22Rv1 (cell line): ENCODE results near the gene PARP12.

Source experiments
- H3K27ac ChIP-seq: fragments of 450-650 bp; 2 replicates; pipeline ENCODE4 v1.5.1; 2017
- ZFX ChIP-seq: fragments of 450-650 bp; IDR thresholded peaks from 2 replicates; pipeline ENCODE4 v1.6.1; 2017; ENCODE audit warnings: antibody characterized with exemption, borderline replicate concordance
- TF ChIP-seq, protein P1 (sequence below): fragments of 450-650 bp; IDR thresholded peaks from 2 replicates; pipeline ENCODE4 v1.5.1; 2017; ENCODE audit warnings: mild to moderate bottlenecking

The PARP12 gene

DNA sequence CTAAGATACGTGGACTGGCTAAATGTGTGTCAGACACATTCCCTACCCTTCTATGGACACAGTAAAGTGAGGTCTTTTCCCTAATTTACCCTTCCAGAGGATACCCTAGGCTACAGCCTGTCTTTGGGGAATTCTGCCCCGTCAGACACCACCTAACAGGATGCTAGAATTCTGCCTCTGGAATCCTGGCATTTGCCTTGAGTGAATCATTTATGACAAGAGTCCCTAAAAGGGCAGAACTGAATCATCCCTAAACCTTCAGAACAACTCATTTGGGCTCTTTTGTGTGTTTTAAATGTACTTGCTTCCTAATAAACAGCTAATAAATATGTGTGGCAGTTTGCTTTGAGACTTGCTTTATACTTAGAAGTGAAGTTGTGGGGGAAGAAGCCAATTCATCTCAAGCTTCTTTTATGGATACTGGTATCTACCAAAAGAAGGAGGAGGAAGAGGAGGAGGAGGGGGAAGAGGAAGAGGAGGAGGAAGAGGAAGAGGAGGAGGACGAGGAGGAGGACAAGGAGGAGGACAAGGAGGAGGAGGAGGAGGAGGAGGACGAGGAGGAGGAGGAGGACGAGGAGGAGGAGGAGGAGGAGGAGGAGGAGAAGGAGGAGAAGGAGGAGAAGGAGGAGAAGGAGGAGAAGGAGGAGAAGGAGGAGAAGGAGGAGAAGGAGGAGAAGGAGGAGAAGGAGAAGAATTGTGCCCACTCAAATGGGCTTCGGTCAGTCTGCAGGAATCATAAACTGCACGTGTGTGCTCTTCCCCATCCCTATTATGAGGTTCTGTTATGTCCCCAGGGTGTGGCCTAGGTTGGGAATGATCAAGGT is 27.1 kb downstream of the PARP12 start:
- TF ChIP-seq, protein P1, sequence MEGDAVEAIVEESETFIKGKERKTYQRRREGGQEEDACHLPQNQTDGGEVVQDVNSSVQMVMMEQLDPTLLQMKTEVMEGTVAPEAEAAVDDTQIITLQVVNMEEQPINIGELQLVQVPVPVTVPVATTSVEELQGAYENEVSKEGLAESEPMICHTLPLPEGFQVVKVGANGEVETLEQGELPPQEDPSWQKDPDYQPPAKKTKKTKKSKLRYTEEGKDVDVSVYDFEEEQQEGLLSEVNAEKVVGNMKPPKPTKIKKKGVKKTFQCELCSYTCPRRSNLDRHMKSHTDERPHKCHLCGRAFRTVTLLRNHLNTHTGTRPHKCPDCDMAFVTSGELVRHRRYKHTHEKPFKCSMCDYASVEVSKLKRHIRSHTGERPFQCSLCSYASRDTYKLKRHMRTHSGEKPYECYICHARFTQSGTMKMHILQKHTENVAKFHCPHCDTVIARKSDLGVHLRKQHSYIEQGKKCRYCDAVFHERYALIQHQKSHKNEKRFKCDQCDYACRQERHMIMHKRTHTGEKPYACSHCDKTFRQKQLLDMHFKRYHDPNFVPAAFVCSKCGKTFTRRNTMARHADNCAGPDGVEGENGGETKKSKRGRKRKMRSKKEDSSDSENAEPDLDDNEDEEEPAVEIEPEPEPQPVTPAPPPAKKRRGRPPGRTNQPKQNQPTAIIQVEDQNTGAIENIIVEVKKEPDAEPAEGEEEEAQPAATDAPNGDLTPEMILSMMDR: no peak
- no peak for TF ChIP-seq ZFX
- H3K27ac ChIP-seq: no peak overlapping the region

DNA sequence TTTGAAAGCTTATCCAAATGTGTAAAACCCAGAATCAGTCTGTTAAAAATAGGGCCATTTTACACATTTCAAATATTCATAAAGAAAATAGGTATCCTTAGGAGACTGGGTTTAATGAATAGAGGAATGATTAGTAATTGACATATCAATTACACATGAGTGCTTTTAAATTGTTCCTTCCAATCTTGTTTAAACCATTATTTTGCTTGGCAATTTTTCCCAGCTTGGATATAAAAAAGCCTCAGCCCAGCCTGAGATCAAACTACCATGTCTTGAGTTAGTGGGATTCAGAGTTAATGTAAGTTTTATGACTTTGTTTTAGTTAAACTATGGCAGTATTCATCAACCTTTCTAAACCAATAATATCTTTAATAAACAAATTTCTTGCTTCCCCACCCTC is 28.3 kb downstream of the PARP12 start:
- H3K27ac ChIP-seq: no peak overlapping the region

DNA sequence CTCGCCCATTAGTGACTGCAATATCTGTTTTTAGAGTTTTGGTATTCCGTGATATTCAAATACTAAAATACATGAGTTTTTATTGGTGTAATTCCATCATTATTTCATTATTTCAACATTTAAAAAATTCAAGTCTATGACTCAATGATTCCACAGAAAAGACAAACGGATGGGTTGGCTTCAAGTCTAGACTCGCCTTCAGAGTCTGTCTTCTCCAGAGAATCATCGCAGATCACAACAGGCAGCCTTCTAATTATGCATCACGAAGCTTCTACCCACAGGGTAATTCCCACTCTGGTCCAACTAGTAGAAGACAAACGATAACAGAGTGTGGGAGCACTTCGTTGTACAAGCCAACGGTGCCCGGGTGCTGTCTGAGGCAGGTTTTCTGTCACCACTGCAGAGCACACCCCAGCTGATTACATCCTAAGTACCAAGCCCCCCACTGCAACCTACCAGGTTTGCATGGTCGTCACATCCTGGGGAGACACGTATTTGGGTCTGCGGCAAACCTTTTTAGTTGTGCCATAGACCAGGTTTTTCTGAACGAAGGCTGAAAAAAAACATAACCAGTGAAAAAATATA is 28.9 kb downstream of the PARP12 start:
- H3K27ac ChIP-seq: no peak overlapping the region
- TF ChIP-seq, protein P1: no peak
- no peak for TF ChIP-seq ZFX

More for the DNA sequence above, 28.3 kb downstream of the PARP12 start:
- no peak for TF ChIP-seq ZFX
- TF ChIP-seq, protein P1: no peak

DNA sequence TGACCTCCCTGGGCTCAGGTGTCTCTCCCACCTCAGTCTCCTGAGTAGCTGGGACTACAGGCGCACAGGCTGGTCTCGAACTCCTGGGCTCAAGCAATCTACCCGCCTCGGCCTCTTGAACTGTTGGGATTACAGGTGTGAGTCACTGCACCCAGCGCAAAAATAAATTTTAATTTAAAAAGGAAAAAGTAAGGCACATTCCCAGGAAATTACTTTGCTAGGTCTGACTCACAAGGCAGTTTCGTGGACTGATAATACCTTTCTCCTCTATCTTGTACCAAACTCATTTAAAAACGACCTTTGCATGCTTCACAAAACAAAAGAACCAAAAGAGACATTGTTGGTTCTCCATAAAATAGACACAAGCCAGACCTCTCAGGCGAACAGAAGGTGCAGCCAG is 29.7 kb downstream of the PARP12 start:
- TF ChIP-seq ZFX: no peak
- TF ChIP-seq, protein P1: no peak
- H3K27ac ChIP-seq: no peak overlapping the region

DNA sequence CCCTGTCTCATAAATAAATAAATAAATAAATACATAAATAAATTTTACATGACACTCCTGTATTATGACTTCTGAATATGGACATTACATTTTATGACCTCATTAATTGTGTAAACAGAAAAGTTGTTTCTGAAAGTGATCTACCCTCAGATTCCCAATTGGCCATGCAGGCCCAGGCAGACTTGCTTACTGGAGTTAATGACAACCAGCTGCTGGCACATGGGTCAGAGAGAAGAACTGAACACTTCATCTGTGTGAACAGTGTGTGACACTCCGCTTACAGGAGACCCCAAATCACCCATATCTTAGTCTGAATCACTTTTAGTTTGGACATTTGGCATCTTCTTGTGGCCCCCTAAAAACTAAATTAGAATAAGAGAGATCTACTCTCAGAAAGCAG is 31.4 kb downstream of the PARP12 start:
- no peak for TF ChIP-seq ZFX
- TF ChIP-seq, protein P1: no peak
- no peak overlapping the region for H3K27ac ChIP-seq

DNA sequence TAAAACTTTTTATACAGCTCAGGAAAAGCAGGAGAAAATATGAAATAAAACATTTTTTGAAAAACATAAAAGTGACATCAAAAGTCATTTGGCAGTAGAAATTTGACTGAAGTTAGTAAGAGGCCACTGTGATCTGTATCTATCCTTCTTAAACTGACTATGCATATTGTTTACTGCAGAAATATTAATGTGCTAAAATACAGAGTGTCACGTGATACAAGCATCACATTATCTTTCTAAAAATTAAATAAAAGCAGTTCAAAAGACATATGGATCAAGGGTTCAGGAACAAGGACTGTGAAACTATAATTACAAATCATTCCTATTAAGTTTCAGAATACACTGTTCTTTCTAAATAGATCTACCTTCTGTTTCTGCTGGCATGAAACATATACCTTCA is 33.7 kb downstream of the PARP12 start:
- H3K27ac ChIP-seq: no peak overlapping the region
- no peak for TF ChIP-seq ZFX
- TF ChIP-seq, protein P1: no peak

DNA sequence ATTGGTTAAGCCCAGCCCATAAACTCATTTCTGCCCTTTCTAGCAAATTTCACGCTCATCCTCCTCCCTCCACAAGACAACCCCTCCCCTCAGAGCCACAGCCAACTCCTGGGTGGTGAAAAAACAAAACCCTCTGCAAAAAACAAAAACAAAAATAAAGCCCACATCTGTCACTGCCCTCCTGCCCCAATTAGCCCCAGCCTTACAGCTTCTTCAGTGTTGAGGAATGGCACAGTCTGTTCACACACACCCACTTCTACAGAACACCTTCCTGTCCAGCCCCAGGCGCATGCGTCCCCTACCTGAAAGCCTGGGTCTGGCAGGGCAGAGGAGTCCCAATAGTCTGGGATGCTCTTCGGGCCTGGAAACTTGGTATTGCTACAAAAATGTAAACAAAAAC is 34.4 kb downstream of the PARP12 start:
- H3K27ac ChIP-seq: no peak overlapping the region
- no peak for TF ChIP-seq ZFX
- TF ChIP-seq, protein P1: no peak
